Ecto neural progenitor cell (in vitro differentiated cells): ENCODE measurements around the gene TTC33.

ENCODE experiments used
- DNase-seq: peaks from one replicate; pipeline ENCODE4 v3.0.0-alpha.2; 2018; ENCODE audit warnings: low spot score

TTC33 gene

DNA sequence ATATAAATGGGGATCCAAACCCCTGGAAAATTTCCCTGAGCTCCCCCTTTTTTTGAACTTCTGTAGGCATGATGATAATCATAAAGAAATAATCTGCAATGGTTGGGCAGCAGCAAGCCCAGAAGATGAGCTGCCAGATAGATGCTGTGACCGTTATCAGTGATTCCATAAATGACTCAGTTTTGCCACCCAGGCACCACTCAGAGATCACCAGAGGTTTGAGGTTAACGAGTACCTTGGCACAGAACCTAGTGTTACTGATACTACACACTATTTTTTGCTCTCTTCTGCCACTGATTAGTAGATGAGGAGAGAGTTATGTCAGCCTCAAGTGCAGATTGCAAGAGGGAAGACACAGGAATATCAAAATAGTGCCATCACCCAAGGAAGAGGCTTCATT is 275.4 kb downstream of the TTC33 start:
- no peak for DNase-seq

DNA sequence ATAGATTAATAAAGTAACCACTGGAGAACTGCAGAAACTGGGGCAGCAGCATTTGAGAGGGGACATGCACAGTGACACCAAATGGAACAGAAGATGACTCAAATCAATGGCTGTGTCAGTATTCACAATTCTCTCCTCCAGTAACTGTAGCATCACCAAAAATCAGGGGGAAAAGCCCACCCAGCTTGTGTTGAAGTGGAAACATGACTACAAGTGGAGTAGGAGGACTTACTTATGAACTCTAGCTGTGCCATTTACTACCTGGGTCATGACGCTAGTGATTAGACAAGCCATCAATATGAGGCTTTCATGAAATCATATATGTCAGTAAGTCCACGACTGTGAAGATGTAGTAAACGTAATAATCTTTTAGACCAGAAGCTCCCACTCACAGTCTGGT is 275.8 kb downstream of the TTC33 start:
- DNase-seq: no peak

DNA sequence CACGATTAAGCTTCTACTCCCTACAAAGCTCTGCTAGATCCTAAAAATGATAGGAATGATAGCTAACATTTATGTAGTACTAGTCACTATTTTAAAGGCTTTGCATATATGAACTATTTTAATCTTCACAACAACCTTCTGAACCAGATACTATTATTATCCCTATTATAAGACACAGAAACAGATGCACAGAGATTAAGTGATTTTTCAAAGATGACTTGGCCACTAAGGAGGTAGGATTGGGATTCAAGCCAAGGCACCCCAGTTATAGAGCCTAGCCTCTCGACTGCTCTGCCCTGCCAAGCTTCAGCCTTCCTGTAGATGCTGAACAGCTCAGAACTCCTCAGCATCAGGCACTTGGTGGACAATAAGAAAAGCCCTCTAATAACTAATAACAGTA is 277.0 kb downstream of the TTC33 start:
- no peak for DNase-seq

DNA sequence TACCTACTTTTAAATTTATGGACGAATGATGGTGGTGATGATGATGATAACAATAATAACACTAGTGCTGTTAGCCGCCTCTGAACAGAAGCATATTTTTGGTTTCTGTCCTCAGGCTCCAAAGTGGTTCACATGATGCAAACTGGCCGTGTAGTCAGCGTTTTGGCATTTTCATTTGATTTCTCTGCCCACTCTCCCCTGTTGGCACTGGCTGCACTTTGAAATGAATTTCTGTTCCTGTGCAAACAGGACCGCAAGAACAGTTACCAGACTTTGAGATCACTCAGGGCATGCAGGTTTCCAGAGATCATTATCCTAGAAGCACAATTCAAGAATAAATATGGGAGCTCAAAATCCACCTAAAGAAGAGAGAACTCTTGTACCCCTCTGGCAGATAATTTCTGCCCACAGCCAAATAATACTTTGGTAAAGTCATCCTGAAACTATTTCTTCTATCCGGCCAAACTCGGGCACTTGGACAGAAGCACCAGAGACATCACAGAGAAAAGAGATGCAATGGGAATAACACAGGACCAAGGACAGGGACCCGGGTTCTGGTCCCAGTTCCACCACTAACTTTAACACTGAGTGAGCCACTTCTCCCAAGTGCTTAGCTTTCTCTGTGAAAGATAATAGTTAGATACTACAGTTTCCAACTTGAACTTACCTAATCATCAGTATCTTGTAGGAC is 277.8 kb downstream of the TTC33 start:
- no peak for DNase-seq

DNA sequence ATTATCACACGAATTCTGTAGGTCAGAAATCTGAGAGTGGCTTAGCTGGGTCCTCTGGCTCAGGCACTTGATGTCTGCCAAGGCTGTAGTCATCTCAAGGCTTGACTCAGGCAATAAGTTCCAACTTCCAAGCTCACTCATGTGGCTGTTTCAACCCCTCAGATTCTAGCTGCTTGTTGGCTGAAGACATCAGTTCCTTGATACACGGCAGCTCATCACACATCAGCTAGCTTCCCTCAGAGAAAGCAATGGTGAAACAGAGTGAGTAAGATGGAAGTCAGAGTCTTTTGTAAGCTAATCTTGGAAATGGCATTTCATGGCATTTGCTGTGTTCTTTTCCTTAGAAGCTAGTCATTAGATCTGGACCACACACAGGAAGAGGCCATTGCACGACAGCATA is 280.2 kb downstream of the TTC33 start:
- DNase-seq: no peak

DNA sequence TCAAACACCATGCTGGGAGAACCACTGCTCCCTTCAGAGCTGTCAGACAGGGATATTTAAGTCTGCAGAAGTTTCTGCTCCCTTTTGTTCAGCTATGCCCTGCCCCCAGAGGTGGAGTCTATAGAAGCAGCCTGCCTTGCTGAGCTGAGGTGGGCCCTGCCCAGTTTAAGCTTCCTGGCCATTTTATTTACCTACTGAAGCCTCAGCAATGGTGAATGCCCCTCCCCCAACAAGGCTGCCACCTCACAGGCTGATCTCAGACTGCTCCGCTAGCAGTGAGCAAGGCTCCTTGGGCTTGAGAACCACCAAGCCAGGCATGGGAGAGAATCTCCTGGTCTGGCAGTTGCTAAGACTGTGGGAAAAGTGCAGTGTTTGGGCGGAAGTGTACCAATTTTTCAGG is 281.5 kb downstream of the TTC33 start:
- DNase-seq: no peak

DNA sequence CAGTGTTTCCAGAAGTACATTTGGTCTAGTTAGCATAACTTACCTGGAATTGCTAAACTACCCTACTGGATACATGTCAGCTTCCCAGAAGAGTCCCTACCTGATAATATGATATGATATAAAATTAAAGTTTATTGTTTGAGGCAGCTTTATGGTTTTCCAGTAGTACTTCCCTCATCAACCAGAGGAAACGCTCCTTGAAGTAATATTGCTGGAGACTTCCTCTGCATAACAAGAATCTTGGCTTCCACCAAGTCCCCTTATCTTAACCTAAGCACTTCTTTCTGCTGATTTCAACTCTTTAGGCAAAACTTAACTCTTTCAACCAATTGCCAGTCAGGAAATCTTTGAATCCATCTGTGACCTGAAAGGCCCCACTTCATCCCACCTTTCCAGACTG is 290.3 kb downstream of the TTC33 start:
- DNase-seq: no peak

DNA sequence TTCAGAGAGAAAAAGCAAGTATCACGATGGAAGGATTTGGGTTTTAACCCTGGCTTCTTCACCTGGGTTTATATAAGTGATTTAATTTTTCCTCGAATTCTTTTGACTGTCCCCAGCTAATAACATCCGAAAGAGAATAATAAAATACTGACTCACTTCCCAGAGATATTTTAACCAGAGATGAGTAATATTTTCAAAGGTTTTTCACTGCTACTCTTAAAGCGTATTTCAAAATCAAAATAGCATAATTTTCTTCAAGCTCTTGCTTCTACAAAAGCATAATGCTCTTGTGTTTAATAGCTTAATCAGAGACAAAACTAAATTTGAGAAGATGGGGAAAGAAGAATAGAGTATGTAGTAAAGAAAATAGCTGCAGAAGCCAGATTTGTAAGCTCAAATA is 291.2 kb downstream of the TTC33 start:
- no peak for DNase-seq
